Spleen (tissue), 11 donors: ENCODE results near the gene TEX30. TPM values are rescaled to one million over a fixed set of nuclear protein-coding genes. Genes with fewer than 3 reads are reported as not detected.
A peak's percentile ranks its signal among the peaks of the same experiment; 100 is the strongest.

Source experiments
- DNase-seq: peaks from one replicate; pipeline ENCODE4 v3.0.0-alpha.2; 2020
- H3K27ac ChIP-seq, 8 donors: fragments of 200-600 bp; sonication (generic) in 7 of 8; 1 replicate in 4 of 8; 2 replicates in 4 of 8; pipeline versions ENCODE4 v1.5.0 to v1.8.0; 2016 to 2021; ENCODE audit warnings: inconsistent platforms in 4 of 8, mild to moderate bottlenecking in 4 of 8, moderate library complexity in 1 of 8
- H3K27me3 ChIP-seq, 7 donors: fragments of 200-600 bp; sonication (generic) in 6 of 7; replicated peaks in 1 of 7; 1 replicate in 4 of 7; 2 replicates in 3 of 7; pipeline versions ENCODE4 v1.5.0 to v1.8.0; 2016 to 2021; ENCODE audit warnings: inconsistent platforms in 3 of 7, mild to moderate bottlenecking in 1 of 7
- H3K36me3 ChIP-seq, 6 donors: fragments of 200-600 bp; sonication (generic) in 5 of 6; 1 replicate in 4 of 6; 2 replicates in 2 of 6; pipeline versions ENCODE4 v1.5.0 to v1.8.0; 2016 to 2021; ENCODE audit warnings: inconsistent platforms in 2 of 6
- H3K4me1 ChIP-seq, 6 donors: fragments of 200-600 bp; sonication (generic) in 5 of 6; 1 replicate in 3 of 6; 2 replicates in 3 of 6; pipeline versions ENCODE4 v1.5.0 to v1.8.0; 2016 to 2021; ENCODE audit warnings: inconsistent platforms in 3 of 6
- H3K4me3 ChIP-seq, 8 donors: fragments of 200-600 bp; sonication (generic) in 7 of 8; 1 replicate in 4 of 8; 2 replicates in 4 of 8; pipeline versions ENCODE4 v1.5.0 to v1.8.0; 2016 to 2021; ENCODE audit warnings: inconsistent platforms in 4 of 8, mild to moderate bottlenecking in 4 of 8, moderate library complexity in 2 of 8
- H3K9me3 ChIP-seq, 8 donors: fragments of 200-600 bp; sonication (generic) in 7 of 8; 1 replicate in 4 of 8; 2 replicates in 4 of 8; pipeline versions ENCODE4 v1.5.0 to v1.8.0; 2016 to 2021; ENCODE audit warnings: inconsistent platforms in 4 of 8
- POLR2A ChIP-seq, 3 donors: fragments of 450-650 bp; IDR thresholded peaks; one replicate each; pipeline ENCODE4 v1.5.1; 2017; ENCODE audit warnings: antibody characterized with exemption in 3 of 3, mild to moderate bottlenecking in 1 of 3
- POLR2AphosphoS5 ChIP-seq, 3 donors: sonication (generic); formaldehyde crosslinking; IDR thresholded peaks; one replicate each; pipeline ENCODE4 v1.5.1; 2017; ENCODE audit warnings: antibody characterized with exemption in 3 of 3
- WGBS, 5 donors: extraction: QIAGEN DNeasy Blood & Tissue Kit in 3 of 5; methylation state at CpG; one replicate each; pipeline versions ENCODE4 v1.1.5 to v1.1.7; 2013 to 2018; 5-methylcytosine and 5-hydroxymethylcytosine counted together
- intact Hi-C: fragments of 100-400 bp; cut with DNase I; formaldehyde crosslinking; loops from one replicate; pipeline ENCODE4 v1.15.0; 2023; ENCODE audit warnings: low total_unique reads
- polyA plus RNA-seq, 3 donors: library from polyadenylated mRNA; stranded (reverse); fragments of 200-250 nt; gene quantifications; one replicate each; pipeline ENCODE4 v1.2.1, GENCODE V29; 2013
- total RNA-seq, 7 donors: library from RNA; depleted of rRNA in 3 of 7; stranded (reverse); fragments of >200 nt in 3 of 7; fragmentation: NEBNext Ultra II Directional in 4 of 7; extraction: Animal tissue kit (Norgen Biotek cat#: 25700) in 4 of 7; gene quantifications; one replicate each; pipeline versions ENCODE4 v1.1.0 to v1.2.1, GENCODE V29; 2016 to 2021
- TF ChIP-seq, protein P1 (sequence below), 11 experiments: fragments of 200-600 bp in 7 of 11; fragments of 450-650 bp in 4 of 11; sonication (generic) in 4 of 11; IDR thresholded peaks in 8 of 11; conservative IDR thresholded peaks in 3 of 11; 1 replicate in 7 of 11; 2 replicates in 4 of 11; pipeline versions ENCODE4 v1.4.0 to v1.8.0; 2016 to 2021; ENCODE audit warnings: antibody characterized with exemption in 11 of 11, inconsistent platforms in 4 of 11, mild to moderate bottlenecking in 1 of 11
- donor health status: healthy with polysubstance abuse.
- donor health status: DM: no; HTN: no; CAD: no; lungs with moderate emphysema.
- donor health status: DM: no; HTN: no; CAD: no.
- donor health status: Bipolar disorder and iron deficiency.
- donor health status: healthy.
- donor health status: DM: no; HTN: no; CAD: no.
- donor health status: DM: yes; HTN: yes; CAD: no.

TEX30 gene
- total and polyA plus RNA-seq, 10 donors: 4.4 to 11.2 (median 8.0) TPM

DNA sequence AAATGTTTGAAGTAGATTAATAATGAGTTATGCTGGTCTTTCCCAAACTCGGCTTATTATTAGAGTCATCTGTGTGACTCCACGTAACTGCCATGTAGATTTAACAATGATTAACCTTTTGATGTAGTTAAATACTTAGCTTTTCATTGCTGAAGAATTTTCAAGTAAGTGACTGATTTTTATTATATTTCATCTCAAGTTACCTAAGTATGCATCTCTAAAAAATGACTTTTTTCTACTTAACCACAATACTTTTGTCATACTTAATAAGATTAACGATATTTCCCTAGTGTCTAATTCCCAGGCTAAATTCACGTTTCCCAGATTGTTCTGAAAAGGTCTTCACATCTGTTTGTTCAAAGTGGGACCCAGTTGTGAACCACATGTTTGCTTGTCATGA lies 43.1 kb upstream of the TEX30 start:
- intact Hi-C loops: no loop called here
- H3K4me3 ChIP-seq: no peak overlapping the region
- H3K4me1 ChIP-seq: peaks cover 0 to 20% (median 4%) of the 10 kb centered on the region in 6 donors
- TF ChIP-seq POLR2AphosphoS5 (IDR thresholded peaks at IDR 0.05) (no peak), POLR2A (IDR thresholded peaks at IDR 0.05) (no peak)
- TF ChIP-seq, protein P1, sequence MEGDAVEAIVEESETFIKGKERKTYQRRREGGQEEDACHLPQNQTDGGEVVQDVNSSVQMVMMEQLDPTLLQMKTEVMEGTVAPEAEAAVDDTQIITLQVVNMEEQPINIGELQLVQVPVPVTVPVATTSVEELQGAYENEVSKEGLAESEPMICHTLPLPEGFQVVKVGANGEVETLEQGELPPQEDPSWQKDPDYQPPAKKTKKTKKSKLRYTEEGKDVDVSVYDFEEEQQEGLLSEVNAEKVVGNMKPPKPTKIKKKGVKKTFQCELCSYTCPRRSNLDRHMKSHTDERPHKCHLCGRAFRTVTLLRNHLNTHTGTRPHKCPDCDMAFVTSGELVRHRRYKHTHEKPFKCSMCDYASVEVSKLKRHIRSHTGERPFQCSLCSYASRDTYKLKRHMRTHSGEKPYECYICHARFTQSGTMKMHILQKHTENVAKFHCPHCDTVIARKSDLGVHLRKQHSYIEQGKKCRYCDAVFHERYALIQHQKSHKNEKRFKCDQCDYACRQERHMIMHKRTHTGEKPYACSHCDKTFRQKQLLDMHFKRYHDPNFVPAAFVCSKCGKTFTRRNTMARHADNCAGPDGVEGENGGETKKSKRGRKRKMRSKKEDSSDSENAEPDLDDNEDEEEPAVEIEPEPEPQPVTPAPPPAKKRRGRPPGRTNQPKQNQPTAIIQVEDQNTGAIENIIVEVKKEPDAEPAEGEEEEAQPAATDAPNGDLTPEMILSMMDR (IDR thresholded peaks at IDR 0.05 in 8 of 11, conservative IDR thresholded peaks at IDR 0.05 in 3 of 11): no peak
- no peak overlapping the region for H3K27ac ChIP-seq
- H3K27me3 ChIP-seq: no peaks in the 10 kb centered on the region
- peaks cover 0 to 6% (median 2%) of the 10 kb centered on the region in 8 donors for H3K9me3 ChIP-seq
- no peak for DNase-seq
- H3K36me3 ChIP-seq: peaks cover 0 to 50% (median 9%) of the 10 kb centered on the region in 6 donors
- 84 to 95% (median 91%) methylated on average over 4 of the region's 4 CpGs for WGBS, 5 donors

DNA sequence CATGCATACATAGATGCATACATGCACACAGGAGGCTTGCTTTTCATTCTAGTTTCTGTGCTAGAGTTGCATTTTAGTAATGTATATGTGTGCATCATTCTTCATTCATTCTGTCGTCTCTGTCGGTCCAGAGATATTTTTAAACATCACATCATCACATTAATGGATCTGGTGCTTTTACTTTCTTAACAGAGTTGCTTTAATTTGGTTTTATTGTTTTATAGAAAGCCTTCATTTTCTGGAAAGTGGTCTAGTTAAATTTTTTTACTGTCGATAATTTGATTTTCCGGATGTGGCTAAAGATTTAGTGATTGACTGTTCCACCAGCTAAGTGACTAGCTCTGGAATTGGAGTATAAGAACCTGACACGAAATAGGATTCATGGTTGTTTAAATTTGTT lies 42.2 kb upstream of the TEX30 start:
- 92 to 97% (median 95%) methylated on average over 5 of the region's 5 CpGs for WGBS, 5 donors
- peaks cover 0 to 20% (median 4%) of the 10 kb centered on the region in 6 donors for H3K4me1 ChIP-seq
- no peak overlapping the region for H3K27ac ChIP-seq
- no peak for TF ChIP-seq POLR2AphosphoS5 (IDR thresholded peaks at IDR 0.05)
- no peak for TF ChIP-seq POLR2A (IDR thresholded peaks at IDR 0.05)
- TF ChIP-seq, protein P1 (IDR thresholded peaks at IDR 0.05 in 8 of 11, conservative IDR thresholded peaks at IDR 0.05 in 3 of 11): no peak
- intact Hi-C loops: no loop called here
- peaks cover 0 to 15% (median 11%) of the 10 kb centered on the region in 8 donors for H3K9me3 ChIP-seq
- H3K4me3 ChIP-seq: no peak overlapping the region
- no peak for DNase-seq
- peaks cover 0 to 51% (median 8%) of the 10 kb centered on the region in 6 donors for H3K36me3 ChIP-seq
- no peaks in the 10 kb centered on the region for H3K27me3 ChIP-seq

DNA sequence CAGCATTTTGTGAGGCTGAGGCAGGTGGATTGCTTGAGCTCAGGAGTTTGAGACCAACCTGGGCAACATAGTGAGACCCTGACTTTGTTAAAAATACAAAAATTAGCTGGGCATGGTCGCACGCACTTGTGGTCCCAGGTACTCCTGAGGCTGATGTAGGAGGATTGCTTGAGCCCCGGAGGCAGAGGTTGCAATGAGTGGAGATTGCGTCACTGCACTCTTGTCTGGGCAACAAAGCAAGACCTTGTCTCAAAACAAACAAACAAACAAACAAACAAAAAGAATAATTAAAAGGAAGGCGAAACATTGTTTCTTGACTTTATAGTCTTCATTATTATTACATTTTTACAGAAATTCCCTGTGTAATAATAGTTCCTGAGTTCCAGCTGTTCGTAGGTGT lies 41.2 kb upstream of the TEX30 start:
- Histone ChIP-seq H3K4me3 (no peak overlapping the region), H3K4me1 (peaks cover 0 to 20% (median 4%) of the 10 kb centered on the region in 6 donors), H3K27ac (peak overlapping the region in 2 of 8 donors; percentile 30 to 39), H3K27me3 (no peaks in the 10 kb centered on the region), H3K36me3 (peaks cover 0 to 52% (median 12%) of the 10 kb centered on the region in 6 donors), H3K9me3 (peaks cover 0 to 18% (median 15%) of the 10 kb centered on the region in 8 donors)
- DNase-seq: no peak
- intact Hi-C loops: no loop called here
- WGBS, 5 donors: 69 to 91% (median 80%) methylated on average over 6 of the region's 6 CpGs
- TF ChIP-seq, protein P1 (IDR thresholded peaks at IDR 0.05 in 8 of 11, conservative IDR thresholded peaks at IDR 0.05 in 3 of 11): no peak
- TF ChIP-seq POLR2AphosphoS5 (IDR thresholded peaks at IDR 0.05): no peak
- no peak for TF ChIP-seq POLR2A (IDR thresholded peaks at IDR 0.05)

DNA sequence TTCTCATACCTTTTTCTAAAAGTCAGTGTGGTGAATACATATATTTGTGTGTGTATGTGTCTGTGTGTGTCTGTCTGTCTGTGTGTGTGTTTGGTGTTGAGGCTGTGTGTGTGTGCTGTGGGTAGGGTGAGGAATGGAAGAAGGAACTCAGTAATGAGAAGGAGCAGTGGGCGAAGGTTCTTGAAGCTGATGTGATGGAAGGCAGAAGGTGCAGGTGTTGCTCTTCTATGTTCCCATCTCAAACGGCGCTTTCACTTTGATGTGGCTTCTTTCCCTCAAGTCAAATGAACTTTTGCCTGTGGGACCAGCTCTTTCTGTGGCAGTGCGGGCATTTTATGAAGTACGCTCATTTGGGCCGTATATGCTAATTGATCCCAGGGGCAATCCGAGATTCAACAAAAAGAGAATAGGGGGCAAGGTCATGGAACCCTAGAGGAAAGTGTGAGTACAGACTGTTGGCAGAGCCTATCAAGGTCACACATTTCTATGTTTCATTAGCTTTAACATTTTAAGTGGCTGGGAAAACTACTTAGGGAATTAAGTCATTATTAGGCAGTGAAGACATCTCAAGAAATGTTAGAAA lies 40.5 kb upstream of the TEX30 start:
- peaks cover 0 to 46% (median 11%) of the 10 kb centered on the region in 6 donors for H3K36me3 ChIP-seq
- peaks cover 0 to 18% (median 15%) of the 10 kb centered on the region in 8 donors for H3K9me3 ChIP-seq
- intact Hi-C loops: no loop called here
- no peaks in the 10 kb centered on the region for H3K27me3 ChIP-seq
- no peak for DNase-seq
- H3K4me1 ChIP-seq: peaks cover 0 to 20% (median 4%) of the 10 kb centered on the region in 6 donors
- no peak for TF ChIP-seq POLR2A (IDR thresholded peaks at IDR 0.05)
- TF ChIP-seq, protein P1 (IDR thresholded peaks at IDR 0.05 in 8 of 11, conservative IDR thresholded peaks at IDR 0.05 in 3 of 11): peak in 1 of 11 experiments; percentile 4
- TF ChIP-seq POLR2AphosphoS5 (IDR thresholded peaks at IDR 0.05): no peak
- H3K4me3 ChIP-seq: no peak overlapping the region
- H3K27ac ChIP-seq: peak overlapping the region in 3 of 8 donors; percentile 30 to 50 (median 39)
- 66 to 79% (median 77%) methylated on average over 7 of the region's 7 CpGs for WGBS, 5 donors
